UCSD-AML1 (cell line): ENCODE data around the gene MAPK11.

Experiments
- DNase-seq: peaks from one replicate; lab custom pipeline; 2025; ENCODE audit not compliant: unreplicated experiment; lab: John Stamatoyannopoulos, UW

MAPK11 gene

DNA sequence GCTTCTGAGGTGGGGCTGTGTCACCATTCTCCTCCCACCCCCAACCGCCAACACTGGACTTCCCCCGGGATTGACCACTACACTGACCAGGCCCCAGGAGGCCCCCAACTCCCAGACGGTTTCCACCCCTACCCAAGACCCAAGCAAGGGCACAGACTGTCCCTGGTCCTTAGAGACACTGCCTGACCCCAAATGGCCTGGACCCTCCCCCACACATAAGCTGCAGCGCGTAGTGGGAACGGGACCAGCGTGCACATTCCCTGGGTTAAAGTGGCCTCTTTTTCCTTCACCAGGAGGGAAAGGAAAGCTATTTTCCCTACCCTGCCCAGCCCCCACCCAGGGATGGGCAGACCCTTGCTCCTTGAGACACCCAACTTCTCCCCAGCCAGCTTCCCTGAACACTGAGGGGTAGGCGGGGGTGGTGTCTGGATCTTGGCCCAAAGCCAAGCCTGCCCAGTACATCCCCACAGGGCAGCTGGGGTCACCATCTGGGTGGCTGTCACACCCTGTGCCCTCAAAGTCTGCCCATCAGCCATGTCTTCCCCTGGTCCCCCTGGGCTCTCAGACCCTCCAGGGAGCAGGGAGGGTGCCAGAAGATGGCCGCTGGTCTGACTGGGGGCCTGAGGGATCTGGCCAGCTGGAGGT, 7.1 kb downstream of the MAPK11 start:
- no peak for DNase-seq

DNA sequence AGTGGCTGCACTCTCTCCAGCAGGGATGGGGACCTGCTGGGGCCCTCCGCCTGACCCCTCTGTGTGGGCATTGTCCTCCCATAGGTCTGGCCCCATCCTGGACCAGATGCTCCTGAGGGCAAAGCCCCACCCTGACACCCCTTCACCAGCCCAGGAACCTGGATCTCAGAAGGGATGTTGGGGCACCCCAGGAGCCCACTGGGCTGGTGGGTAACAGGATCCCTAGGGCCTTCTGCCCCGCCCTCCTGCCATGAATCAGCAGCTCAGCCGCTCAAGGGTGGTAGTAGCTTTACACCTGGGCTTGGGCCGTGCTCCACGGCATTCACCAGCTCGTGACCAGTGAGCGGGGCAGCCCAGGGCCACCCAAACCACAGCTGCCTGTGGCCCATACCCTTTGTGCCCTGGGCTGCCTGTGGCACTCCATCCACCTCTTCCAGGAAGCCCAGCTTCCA, 7.7 kb downstream of the MAPK11 start:
- peak; percentile 26 for DNase-seq

DNA sequence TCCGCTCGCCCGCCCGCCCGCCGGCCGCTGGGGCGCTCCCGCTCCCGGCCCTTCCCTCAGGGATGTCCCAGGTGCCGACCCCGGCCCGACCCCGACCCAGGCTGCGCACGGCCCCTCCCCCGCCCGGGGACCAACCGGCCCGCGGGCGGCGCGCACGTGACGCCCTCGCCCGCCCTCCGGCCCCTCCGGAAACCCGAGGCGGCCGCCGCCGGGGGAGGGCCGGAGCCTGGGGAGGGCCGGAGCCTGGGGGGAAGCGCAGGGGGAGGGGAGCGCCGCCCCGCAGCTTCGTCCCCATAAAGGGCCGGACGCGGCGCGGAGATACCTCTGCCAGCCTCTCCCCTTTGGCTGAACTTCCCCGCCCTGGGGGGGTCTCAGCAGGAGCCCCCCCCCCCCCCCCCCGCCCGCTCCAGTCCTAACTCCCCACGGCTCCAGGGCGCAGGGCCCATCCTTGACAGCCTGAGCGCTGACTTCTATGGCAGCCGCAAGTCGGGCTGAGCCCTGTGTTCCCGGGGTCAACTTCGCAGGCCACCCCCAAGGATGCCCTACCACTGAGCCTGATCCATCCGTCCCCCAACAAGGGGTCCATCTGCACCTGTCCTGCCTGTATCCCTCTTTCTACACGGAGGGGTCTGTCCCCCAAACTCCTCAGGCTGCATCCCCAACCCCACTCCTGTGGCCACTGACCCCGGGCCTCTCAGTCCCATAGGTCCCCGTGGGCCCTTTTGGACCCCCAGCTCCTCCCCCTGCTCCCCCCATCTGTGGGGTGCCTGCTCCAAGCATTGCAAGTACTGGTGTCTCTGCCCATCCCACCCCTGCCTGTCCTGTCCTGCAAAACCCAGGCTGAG, 8.3 kb downstream of the MAPK11 start, which contains the start of gene MAPK12:
MAPK12 (minus strand) TSS at position 69 of the 845 bp plus-strand sequence. CDS start 174 bp downstream, outside the sequence.
- peak; percentile 78 for DNase-seq

GRCh38 chr22:50260801-50261614, 9.2 kb downstream of the MAPK11 start:
- peak; percentile 57 for DNase-seq

- no peak for DNase-seq
Observed at GRCh38 chr22:50260434-50260800, 9.8 kb downstream of the MAPK11 start.

- no peak for DNase-seq
Observed at GRCh38 chr22:50259302-50259701, 10.9 kb downstream of the MAPK11 start.

- DNase-seq: no peak
Observed at GRCh38 chr22:50258361-50259292, 11.6 kb downstream of the MAPK11 start.

DNA sequence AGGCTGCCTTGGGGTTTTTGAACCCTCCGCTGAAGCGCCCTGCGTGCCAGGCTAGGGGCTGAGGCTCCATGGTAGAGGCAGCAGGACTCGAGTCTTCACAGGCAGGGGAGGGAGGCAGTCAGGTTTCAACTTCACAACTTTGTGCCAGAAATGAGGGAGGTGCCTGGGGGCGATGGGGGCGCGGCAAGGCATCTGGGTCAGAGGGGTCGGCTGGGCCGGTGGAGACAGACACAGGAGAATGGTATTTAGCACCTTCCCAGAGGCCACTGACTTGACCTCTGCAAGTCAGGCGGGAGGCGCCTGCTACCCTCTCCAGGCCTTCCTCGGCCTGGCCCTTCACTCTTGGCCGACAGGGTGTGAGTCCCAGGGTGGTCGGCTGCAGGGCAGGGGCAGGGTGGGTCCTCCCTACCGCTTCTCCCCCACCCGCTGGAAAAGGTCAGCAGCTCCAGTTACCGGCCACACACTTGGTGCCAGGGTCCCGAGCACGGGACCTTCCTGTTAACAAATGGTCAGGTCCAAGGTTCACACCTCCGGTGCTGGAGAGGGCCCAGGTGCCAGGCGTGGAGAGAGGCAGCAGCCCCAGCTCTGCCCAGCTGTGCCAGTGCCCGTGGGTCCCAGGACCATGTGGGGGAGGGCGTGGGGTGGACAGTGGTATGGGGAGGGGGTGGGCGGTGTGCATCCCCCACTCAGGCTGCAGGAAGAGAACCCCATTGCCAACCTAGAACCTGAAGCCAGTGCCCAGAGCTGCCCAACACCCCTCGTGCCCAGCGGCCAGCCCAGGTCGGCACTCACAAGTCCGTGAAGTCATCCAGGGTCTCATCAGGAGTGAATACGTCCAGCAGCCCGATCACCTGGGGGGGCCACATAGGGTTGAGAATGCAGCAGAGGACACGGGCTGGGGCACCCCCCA, 12.5 kb downstream of the MAPK11 start:
- no peak for DNase-seq

DNA sequence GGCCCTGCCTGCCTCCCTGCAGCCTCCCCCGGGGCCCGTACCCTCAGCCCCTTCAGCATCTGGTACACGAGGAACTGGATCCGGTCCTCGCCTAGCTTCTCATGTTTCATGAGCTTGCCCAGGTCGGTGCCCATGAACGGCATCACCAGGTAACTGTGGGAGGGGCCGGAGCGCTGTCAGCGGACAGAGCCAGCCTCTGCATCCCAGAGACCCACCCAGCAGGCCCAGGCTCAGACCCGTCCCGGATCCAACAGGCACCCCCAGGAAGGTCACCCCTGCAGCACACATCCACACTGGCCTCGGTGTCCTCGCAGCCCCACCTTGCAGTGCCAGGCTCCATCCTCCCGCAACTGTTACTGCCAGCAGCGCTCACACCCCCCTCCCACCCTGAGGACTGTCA, 13.1 kb downstream of the MAPK11 start:
- DNase-seq: no peak

DNA sequence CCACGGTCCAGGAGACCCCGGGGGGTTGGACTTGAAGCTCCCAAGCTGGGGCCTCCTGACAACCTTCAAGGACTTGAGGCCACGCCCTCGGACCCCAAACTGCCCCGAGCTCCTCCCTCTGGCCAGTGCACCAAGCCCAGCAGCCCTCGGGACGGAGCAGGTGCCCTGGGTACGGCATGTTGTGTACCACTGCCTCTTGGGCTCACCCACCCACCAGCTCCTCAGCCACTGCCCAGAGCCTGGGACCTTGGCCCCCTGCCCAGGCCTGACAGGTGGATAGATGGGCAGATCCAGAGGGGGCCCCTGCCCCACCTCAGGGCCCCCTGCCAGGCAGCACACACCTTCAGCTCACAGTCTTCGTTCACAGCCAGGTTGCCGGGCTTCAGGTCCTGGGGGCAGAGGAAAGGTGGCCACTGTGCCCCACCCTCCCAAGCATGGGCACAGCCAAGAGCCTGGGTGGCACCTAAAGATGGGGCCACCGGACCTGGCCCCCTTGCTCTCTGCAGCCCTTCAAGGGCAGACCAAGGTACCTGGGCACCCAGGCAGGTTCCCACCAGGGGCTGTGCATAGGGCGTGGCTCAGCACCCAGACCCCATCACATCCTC, 13.8 kb downstream of the MAPK11 start:
- DNase-seq: no peak

DNA sequence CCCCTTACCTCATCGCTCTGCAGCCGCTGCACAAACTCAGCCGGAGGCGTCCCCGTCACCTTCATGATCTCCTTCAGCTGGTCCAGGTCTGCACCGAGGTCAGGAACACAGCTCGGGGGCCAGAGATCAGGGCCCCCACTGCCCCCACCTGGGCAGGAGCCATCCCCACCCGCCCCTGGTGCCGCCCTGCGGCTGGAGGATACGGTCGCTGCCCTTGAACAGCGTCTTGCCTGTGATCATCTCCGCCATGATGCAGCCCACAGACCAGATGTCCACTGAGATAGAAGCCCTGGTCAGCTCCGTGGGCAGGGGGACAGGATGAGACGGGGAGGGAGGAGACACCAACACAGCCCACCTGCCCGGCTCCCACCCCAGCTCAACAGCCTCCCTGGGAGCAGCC, 14.6 kb downstream of the MAPK11 start:
- DNase-seq: no peak

DNA sequence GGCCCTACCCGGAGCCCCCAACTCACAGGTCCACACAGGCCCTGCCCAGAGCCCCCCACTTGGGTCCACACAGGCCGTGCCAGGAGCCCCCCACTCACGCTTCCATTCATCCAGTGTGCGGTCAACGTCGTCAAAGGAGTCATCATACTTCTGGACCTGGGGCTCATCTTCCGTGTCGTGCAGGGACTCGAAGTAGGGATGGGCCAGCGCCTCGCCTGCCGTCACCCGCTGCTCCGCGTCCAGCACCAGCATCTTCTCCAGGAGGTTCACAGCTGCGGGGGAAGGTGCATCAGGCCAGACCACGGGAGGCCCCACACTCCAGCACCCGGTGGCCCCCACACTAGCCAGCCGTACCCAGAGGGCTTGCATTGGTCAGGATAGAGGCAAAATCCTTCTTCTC, 15.1 kb downstream of the MAPK11 start:
- DNase-seq: no peak

DNA sequence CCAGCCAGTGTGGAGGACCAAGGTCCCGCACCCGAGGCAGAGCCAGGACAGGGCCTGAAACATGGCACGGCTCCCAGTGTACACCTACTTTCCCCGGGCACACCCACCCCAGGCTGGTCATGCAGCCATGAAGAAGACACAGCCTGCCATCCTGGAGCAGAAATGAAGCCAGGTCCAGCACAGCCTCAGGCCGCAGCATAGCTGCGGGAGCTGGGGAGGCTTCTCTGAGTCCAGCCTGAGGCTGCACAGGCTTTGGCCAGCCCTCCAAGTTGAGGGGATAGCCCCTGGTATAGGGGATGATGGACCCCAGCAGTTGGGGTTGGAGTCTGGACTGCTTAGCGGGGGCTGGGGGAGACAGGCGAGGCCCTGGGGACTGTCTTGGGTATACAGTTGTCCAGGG, 16.2 kb downstream of the MAPK11 start:
- no peak for DNase-seq

GRCh38 chr22:50253046-50253915, 16.9 kb downstream of the MAPK11 start:
- DNase-seq: no peak

DNA sequence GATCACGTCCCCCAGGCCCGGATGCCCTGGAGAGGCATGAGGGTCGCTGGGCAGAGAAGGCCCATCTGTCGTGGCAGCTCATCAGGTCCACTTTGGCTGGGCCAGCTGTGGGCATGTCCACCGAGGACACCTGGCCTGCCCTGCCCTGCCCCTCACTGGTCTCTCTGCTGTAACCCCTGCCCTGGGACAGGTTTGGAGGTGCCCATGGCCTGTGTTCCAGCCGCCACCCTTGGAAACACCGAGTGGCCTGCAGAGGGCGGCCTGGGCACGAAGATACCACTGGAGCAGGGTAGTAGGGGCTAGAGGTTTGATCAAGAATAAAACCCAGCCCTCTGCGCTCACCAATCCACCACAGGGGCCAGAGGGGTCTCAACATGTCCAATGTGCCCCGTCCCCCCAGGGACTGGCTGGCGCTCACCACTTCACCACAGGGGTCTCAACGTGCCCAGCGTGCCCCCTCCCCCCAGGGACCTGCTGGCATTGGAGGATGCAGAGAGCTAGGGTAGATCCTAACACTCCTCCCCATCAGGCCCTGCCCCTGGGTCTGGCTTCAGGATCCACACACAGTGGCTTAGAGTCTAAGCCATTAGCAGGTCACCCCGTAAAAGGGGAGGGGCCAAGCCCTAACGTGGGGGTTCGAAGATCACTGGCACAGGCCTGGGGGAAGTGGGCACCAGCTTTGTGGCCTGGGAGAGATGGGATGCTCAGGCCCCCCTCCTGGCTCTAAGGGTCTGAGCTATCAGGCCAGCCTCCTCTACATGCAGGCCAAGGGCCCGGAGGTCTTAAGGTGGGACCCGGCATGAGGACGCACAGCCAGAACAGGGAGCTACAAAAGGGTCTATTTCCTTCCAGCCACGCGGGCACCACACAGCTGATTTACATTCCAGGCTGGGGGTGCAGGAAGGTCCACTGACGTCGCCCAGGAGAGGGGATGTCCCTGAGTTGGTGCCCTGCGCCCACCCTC, 17.8 kb downstream of the MAPK11 start:
- DNase-seq: peak; percentile 73

DNA sequence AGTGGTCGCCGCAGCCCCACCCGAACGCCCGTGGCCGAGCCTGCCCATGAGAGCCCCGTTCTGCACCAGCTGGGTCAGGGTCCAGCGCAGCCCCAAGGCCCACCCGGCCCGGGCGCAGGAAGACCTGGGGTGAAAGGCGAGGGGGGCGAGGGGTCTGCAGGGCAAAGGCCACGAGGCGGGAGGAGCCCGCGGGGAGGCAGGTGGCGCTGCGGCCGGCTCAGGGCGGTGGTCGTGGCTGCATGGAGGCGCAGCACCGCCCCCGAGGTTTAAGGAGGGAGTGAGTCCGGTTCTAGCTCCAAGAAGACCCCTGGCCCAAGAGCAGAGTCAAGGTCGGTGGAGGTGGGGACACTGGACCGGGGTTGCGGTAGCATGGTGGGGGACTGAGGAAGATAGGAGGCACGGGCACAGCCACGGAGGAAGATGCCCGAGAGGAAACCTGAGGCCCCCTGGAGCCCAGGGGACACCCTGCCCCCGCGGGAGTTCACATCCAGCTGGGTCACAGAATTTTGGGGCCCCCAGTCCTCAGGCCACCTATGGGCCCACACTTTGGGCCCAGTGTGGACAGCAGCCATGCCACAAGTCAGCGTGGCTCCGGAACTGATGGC, 18.6 kb downstream of the MAPK11 start:
- no peak for DNase-seq
